ENCODE data around the gene DYDC2. TPM values are rescaled to one million over a fixed set of nuclear protein-coding genes. Genes with fewer than 3 reads are reported as not detected.

Gene DYDC2, protein sequence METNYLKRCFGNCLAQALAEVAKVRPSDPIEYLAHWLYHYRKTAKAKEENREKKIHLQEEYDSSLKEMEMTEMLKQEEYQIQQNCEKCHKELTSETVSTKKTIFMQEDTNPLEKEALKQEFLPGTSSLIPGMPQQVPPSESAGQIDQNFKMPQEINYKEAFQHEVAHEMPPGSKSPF
- total RNA-seq: 0.08 TPM in 1 of 2 replicates, not detected in the other

DNA sequence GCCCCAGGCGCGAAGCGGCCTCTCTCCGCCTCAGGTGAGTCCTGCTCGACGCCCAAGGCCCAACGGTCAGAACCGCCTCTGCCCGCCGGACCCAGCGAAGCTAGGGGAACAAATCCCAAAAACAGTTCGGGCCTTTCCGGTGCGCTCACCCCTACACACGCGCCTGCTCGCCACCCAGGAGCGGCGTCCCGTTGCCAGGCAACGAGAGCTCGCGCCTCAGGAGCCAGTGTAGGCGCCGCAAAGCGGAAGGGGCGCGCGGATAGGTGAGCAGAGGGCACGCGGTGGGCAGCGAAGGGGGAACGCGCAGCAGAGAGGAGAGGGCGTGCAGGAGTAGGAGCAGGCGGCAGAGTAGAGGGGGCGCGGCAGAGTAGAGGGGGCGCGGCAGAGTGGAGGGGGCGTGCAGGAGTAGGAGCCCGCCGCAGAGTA, at the start of gene DYDC2, which contains the start of gene DYDC1:
DYDC2 (plus strand) TSS at position 219 of the 426 bp plus-strand sequence. CDS start 5,663 bp downstream, outside the sequence.
DYDC1 (minus strand) TSS at position 193 of the 426 bp plus-strand sequence. CDS start 4,154 bp downstream, outside the sequence.

DNA sequence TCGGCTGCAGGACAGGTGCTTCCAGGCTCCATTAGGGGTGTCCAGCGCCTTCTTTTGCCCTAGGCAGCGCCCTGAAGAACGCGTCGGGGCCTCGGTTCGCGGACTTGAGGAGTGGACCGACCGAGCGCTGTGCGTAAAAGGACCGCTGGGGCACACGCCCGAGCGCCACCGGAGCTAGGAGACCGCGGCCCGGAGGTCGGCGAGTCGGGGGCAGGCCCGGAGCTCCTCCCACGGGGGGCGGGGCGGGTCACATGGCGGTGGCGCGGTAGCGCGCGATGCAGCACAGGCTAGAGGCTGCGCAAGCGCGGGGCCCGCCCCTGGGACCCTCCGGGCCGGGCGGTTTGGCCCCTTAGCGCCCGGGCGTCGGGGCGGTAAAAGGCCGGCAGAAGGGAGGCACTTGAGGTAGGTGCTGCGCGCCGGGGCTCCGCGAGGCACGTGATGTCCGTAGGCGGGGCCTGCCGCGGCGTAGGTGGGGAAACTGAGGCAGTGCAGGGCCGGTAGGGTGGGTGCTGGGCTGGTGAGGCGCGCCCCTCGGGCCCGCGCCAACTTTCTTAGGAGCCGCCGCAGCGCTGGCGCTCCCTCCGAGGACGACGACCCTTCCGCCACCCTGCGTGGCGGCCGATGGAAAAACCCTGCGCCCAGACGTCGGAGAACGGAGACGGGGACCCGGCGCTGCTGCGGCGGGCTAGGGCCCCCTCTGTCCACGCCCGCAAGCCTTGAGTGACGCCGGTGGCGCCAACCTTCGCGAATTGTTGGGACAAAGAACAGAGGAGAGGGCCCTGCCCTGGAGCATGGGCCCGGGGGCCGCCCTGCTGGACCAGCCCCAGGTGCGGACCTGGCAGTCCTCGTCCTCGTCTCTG, 51.9 kb downstream of the DYDC2 start, which contains the start of gene PRXL2A:
PRXL2A (plus strand) TSS at position 310 of the 860 bp plus-strand sequence. CDS start 11,917 bp downstream, outside the sequence.

Other genes starting within 250 kb of the DYDC2 start
- gene PLAC9, start 224.1 kb upstream of the DYDC2 start, total RNA-seq: not detected in 2 replicates
- 78.6 and 81.7 TPM in 2 replicates for gene ANXA11, start 151.2 kb upstream of the DYDC2 start, total RNA-seq
- gene MAT1A, start 67.1 kb upstream of the DYDC2 start, total RNA-seq: not detected in 2 replicates
- not detected in 2 replicates for gene DYDC1, start within 50 bp of the DYDC2 start, total RNA-seq
- 34.5 and 39.3 TPM in 2 replicates for gene PRXL2A, start 51.8 kb downstream of the DYDC2 start, total RNA-seq
- gene TSPAN14, start 97.5 kb downstream of the DYDC2 start, total RNA-seq: 45.4 and 50.4 TPM in 2 replicates
- not detected in 2 replicates for gene SH2D4B, start 181.1 kb downstream of the DYDC2 start, total RNA-seq